Ascending aorta (tissue), 2 donors: ENCODE data around the gene PLCB1. TPM values are rescaled to one million over a fixed set of nuclear protein-coding genes. Genes with fewer than 3 reads are reported as not detected.

Source experiments
- DNase-seq, 2 donors: peaks; one replicate each; pipeline ENCODE4 v3.0.0-alpha.2; 2019; ENCODE audit warnings: low spot score in 2 of 2
- H3K27ac ChIP-seq, 2 donors: fragments of 200-600 bp; sonication (generic); one replicate each; pipeline ENCODE4 v1.5.1; 2016 to 2017; ENCODE audit warnings: mild to moderate bottlenecking in 1 of 2
- H3K27me3 ChIP-seq: fragments of 200-600 bp; sonication (generic); one replicate; pipeline ENCODE4 v1.5.1; 2017
- H3K36me3 ChIP-seq, 2 donors: fragments of 200-600 bp; sonication (generic); one replicate each; pipeline ENCODE4 v1.5.1; 2016
- H3K4me1 ChIP-seq, 2 donors: fragments of 200-600 bp; sonication (generic); one replicate each; pipeline ENCODE4 v1.5.1; 2016 to 2017; ENCODE audit warnings: mild to moderate bottlenecking in 1 of 2
- H3K4me3 ChIP-seq, 2 donors: fragments of 200-600 bp; sonication (generic); one replicate each; pipeline ENCODE4 v1.5.1; 2016 to 2017; ENCODE audit warnings: mild to moderate bottlenecking in 1 of 2
- H3K9me3 ChIP-seq, 2 donors: fragments of 200-600 bp; sonication (generic); one replicate each; pipeline ENCODE4 v1.5.1; 2016
- intact Hi-C: fragments of 100-400 bp; cut with DNase I; formaldehyde crosslinking; loops from one replicate; pipeline ENCODE4 v1.15.1; 2023
- total RNA-seq: library from RNA; depleted of rRNA; stranded (reverse); fragments of >200 nt; gene quantifications from one replicate; pipeline ENCODE4 v1.1.0, GENCODE V29; 2016
- TF ChIP-seq, protein P1 (sequence below), 3 experiments: fragments of 200-600 bp in 2 of 3; fragments of 450-650 bp in 1 of 3; sonication (generic) in 2 of 3; IDR thresholded peaks; one replicate each; pipeline ENCODE4 v1.5.1; 2016 to 2019; ENCODE audit warnings: antibody characterized with exemption in 3 of 3, mild to moderate bottlenecking in 1 of 3, moderate library complexity in 1 of 3

PLCB1 gene
- total RNA-seq, 1 donor from 2014 or later = 22.9 TPM

DNA sequence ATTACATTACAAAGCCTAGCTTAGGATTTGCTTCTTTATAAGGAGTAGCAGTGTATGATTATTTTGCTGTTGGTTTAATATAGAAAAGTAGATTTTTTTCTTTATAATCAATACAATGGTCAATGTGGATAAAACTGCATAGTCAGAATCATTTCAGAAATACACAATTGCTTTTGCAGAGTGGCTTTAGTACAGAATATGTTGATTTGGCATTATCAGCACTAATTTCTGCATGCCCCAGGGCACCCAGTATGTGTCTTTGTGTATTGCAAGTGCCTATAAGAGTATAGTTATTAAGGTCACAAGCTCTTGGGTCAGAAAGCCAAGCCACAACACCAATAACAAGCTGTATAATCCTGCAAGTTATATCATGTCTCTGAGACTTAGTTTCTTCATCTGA, 258.4 kb downstream of the PLCB1 start:
- no peaks in the 10 kb centered on the region for H3K36me3 ChIP-seq
- intact Hi-C loops = no loop called here
- TF ChIP-seq, protein P1, sequence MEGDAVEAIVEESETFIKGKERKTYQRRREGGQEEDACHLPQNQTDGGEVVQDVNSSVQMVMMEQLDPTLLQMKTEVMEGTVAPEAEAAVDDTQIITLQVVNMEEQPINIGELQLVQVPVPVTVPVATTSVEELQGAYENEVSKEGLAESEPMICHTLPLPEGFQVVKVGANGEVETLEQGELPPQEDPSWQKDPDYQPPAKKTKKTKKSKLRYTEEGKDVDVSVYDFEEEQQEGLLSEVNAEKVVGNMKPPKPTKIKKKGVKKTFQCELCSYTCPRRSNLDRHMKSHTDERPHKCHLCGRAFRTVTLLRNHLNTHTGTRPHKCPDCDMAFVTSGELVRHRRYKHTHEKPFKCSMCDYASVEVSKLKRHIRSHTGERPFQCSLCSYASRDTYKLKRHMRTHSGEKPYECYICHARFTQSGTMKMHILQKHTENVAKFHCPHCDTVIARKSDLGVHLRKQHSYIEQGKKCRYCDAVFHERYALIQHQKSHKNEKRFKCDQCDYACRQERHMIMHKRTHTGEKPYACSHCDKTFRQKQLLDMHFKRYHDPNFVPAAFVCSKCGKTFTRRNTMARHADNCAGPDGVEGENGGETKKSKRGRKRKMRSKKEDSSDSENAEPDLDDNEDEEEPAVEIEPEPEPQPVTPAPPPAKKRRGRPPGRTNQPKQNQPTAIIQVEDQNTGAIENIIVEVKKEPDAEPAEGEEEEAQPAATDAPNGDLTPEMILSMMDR (IDR thresholded peaks at IDR 0.05) = no peak
- no peaks in the 10 kb centered on the region for H3K9me3 ChIP-seq
- H3K27me3 ChIP-seq = no peaks in the 10 kb centered on the region
- no peak overlapping the region for H3K4me3 ChIP-seq
- H3K4me1 ChIP-seq = no peaks in the 10 kb centered on the region
- H3K27ac ChIP-seq = no peak overlapping the region
- no peak for DNase-seq

DNA sequence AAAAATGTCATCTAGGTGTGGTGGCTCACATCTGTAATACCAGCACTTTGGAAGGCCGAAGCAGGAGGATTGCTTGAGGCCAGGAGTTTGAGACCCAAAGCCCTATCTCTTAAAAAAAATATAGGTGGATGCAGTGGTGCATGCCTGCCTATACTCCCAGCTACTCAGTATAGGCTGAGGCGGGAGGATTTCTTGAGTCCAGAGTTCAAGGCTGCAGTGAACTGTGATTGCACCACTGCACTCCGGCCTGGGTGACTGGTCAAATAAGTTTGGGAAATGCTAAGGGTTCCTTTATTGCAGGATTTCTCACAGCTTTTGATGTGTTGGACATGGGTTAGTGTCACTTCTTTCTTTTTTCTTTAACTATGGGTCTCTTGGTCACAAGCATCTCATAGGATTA, 261.3 kb downstream of the PLCB1 start:
- no peak for DNase-seq
- no peaks in the 10 kb centered on the region for H3K27me3 ChIP-seq
- H3K4me3 ChIP-seq = no peak overlapping the region
- intact Hi-C loops = no loop called here
- no peaks in the 10 kb centered on the region for H3K4me1 ChIP-seq
- TF ChIP-seq, protein P1 (IDR thresholded peaks at IDR 0.05) = no peak
- no peak overlapping the region for H3K27ac ChIP-seq
- H3K9me3 ChIP-seq = no peaks in the 10 kb centered on the region
- no peaks in the 10 kb centered on the region for H3K36me3 ChIP-seq

DNA sequence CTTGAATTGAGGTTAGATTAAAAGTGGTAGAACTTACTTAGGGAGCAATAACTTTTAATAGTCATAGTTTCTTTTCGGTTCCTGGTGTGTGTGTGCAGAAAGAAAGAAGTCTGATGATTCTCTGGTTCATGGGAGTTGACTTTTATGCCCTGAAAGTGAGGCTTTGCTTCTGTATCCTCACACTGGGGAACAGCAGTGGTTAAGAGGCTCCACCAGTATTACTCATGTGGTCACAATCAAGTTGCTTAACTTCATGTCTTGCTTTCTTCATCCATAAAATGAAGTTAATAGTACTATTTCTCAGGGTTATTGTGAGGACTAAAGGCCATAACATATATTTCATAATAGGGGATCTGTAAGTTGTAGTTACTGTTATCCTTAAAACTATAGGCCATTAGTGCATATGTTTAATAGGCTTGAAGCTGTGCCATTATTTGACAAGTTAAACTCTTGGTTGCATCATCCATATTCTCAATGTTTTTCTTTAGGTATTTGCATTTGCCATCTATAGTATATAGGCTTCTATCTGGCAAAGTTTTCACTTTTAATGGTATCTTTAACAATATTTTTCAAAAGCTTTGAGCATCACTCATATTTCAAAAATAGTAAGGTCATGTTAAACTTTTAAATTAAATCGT, 262.4 kb downstream of the PLCB1 start:
- H3K27ac ChIP-seq = no peak overlapping the region
- H3K4me3 ChIP-seq = no peak overlapping the region
- TF ChIP-seq, protein P1 (IDR thresholded peaks at IDR 0.05) = no peak
- intact Hi-C loops = no loop called here
- DNase-seq = no peak
- H3K4me1 ChIP-seq = no peaks in the 10 kb centered on the region
- H3K9me3 ChIP-seq = no peaks in the 10 kb centered on the region
- H3K27me3 ChIP-seq = no peaks in the 10 kb centered on the region
- H3K36me3 ChIP-seq = no peaks in the 10 kb centered on the region

DNA sequence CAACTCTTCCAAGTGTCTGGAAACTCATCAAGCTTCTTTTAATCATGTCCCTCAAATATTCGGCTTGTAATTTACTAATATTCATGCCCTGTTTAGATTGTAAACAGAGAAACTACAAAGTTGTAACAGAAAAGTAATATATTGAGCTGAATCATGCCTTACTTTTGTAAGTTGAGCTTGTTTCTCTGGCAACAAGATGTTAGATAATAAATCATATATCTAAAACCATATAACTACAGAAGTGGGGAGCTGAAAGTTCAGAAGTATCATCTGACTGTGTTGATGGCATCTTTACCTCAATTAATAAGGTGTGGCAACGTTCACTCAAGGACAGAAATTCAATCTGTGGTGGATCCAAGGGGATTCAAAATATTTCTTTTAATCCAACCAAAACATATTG, 263.9 kb downstream of the PLCB1 start:
- no peak overlapping the region for H3K27ac ChIP-seq
- H3K9me3 ChIP-seq = no peaks in the 10 kb centered on the region
- no peaks in the 10 kb centered on the region for H3K27me3 ChIP-seq
- TF ChIP-seq, protein P1 (IDR thresholded peaks at IDR 0.05) = no peak
- no peak overlapping the region for H3K4me3 ChIP-seq
- H3K4me1 ChIP-seq = no peaks in the 10 kb centered on the region
- no peak for DNase-seq
- no peaks in the 10 kb centered on the region for H3K36me3 ChIP-seq
- intact Hi-C loops = no loop called here

DNA sequence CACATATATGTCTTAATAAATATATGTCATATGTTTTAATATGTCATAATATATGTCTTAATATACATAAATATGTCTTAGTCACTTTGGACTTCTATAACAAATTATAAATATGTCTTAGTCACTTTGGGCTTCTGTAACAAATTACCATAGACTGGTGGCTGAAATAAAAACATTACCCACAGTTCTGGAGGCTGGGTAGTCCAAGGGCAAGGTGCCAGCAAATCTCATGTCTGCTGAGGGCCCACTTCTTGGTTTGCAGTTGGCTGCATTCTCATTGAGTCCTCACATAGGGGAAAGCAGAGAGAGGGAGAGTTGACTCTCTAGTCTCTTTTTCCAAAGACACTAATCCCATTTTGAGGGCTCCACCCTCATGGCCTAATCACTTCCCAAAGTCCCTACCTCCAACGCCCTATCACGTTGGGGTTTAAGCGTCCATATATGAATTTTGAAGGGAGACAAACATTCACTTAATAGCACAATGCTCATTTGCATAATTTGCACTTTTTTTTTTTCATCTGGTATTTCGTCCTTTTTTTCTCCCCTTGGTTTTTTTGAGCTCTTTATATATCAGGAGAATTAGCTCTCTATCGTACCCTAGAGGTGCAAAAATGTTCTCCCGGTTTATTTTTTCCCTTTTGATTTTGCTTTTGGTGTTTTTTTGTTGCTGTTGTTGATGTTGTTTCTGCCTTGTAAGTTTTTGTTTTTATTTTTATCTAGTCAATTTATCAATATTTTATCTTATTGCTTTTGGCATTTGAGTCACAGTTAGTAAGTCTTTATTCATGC, 266.4 kb downstream of the PLCB1 start:
- no peaks in the 10 kb centered on the region for H3K27me3 ChIP-seq
- no peaks in the 10 kb centered on the region for H3K36me3 ChIP-seq
- no peaks in the 10 kb centered on the region for H3K4me1 ChIP-seq
- H3K27ac ChIP-seq = no peak overlapping the region
- intact Hi-C loops = no loop called here
- no peak for DNase-seq
- TF ChIP-seq, protein P1 (IDR thresholded peaks at IDR 0.05) = no peak
- H3K4me3 ChIP-seq = no peak overlapping the region
- no peaks in the 10 kb centered on the region for H3K9me3 ChIP-seq
